Measurements from ENCODE around the gene NKD2.

DNA sequence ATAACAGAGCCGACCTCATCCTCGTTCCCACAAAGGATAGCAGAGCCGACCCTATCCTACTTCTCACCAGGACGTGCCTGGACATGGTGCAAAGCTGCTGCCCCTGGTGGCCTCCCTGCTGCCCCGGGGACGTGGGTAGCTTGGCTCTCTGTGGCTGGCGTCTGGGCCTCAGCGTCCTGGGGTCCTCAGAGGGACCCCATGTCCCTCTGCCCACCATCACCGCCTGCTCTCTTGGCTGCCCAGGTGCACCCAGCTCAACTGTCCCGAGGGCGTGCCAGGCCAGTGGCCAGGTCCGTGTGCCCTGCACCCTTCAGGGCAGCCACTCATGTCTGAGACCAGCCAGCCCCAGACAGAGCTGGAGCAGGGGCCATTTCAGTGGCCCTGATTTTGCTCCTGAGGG is 8.5 kb downstream of the NKD2 start:
- TF ChIP-seq, protein P1, sequence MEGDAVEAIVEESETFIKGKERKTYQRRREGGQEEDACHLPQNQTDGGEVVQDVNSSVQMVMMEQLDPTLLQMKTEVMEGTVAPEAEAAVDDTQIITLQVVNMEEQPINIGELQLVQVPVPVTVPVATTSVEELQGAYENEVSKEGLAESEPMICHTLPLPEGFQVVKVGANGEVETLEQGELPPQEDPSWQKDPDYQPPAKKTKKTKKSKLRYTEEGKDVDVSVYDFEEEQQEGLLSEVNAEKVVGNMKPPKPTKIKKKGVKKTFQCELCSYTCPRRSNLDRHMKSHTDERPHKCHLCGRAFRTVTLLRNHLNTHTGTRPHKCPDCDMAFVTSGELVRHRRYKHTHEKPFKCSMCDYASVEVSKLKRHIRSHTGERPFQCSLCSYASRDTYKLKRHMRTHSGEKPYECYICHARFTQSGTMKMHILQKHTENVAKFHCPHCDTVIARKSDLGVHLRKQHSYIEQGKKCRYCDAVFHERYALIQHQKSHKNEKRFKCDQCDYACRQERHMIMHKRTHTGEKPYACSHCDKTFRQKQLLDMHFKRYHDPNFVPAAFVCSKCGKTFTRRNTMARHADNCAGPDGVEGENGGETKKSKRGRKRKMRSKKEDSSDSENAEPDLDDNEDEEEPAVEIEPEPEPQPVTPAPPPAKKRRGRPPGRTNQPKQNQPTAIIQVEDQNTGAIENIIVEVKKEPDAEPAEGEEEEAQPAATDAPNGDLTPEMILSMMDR (IDR thresholded peaks at IDR 0.05; ENCODE audit: poor library complexity) = no peak
- no peak for TF ChIP-seq EZH2 (IDR thresholded peaks at IDR 0.05; ENCODE audit: borderline replicate concordance)
